GM19240 (cell line): ENCODE measurements around the gene RPUSD3.
A peak's percentile ranks its signal among the peaks of the same experiment; 100 is the strongest.

ENCODE experiments used
- DNase-seq: peaks from one replicate; pipeline ENCODE4 v3.0.0; 2011; ENCODE audit warnings: low spot score; ENCODE audit not compliant: insufficient read length

RPUSD3 gene

GRCh38 chr3:9806688-9807589 lies 36.9 kb downstream of the RPUSD3 start:
- DNase-seq = no peak

GRCh38 chr3:9806137-9806536 lies 37.7 kb downstream of the RPUSD3 start:
- no peak for DNase-seq

- DNase-seq = no peak
Observed at GRCh38 chr3:9804996-9805395, 38.8 kb downstream of the RPUSD3 start.

GRCh38 chr3:9803494-9803893 lies 40.3 kb downstream of the RPUSD3 start:
- no peak for DNase-seq

GRCh38 chr3:9800529-9800928 lies 43.3 kb downstream of the RPUSD3 start:
- DNase-seq = no peak

- DNase-seq = no peak
Observed at GRCh38 chr3:9797196-9797945, 46.4 kb downstream of the RPUSD3 start.

GRCh38 chr3:9795207-9795606 lies 48.6 kb downstream of the RPUSD3 start:
- no peak for DNase-seq

- DNase-seq = no peak
Observed at GRCh38 chr3:9794400-9794799, 49.4 kb downstream of the RPUSD3 start.

GRCh38 chr3:9793161-9793781 lies 50.5 kb downstream of the RPUSD3 start:
- no peak for DNase-seq

GRCh38 chr3:9792405-9793160 lies 51.2 kb downstream of the RPUSD3 start, which contains the start of the genes ARPC4 and TADA3:
ARPC4 (plus strand) TSS chr3:9793082; CDS start chr3:9793122, 40 bp downstream.
TADA3 (minus strand) TSS chr3:9792473; CDS start chr3:9791466, 1,007 bp downstream.
- DNase-seq = peak; percentile 79

- no peak for DNase-seq
Observed at GRCh38 chr3:9791790-9792404, 51.9 kb downstream of the RPUSD3 start.

GRCh38 chr3:9791127-9791526 lies 52.7 kb downstream of the RPUSD3 start:
- DNase-seq = no peak
